Upper lobe of right lung (tissue), 1 donor: Measurements from ENCODE around the gene COL13A1. TPM values are rescaled to one million over a fixed set of nuclear protein-coding genes. Genes with fewer than 3 reads are reported as not detected.

Experiments
- ATAC-seq: fragments of 200-7000 bp; cut with Tn5 transposase; one replicate; pipeline ENCODE4 v1.9.1; 2020; ENCODE audit warnings: mild to moderate bottlenecking, moderate library complexity
- DNase-seq: peaks from one replicate; pipeline ENCODE4 v3.0.0-alpha.2; 2020
- H3K27ac ChIP-seq: fragments of 200-600 bp; one replicate; pipeline ENCODE4 v1.8.0; 2022
- H3K27me3 ChIP-seq: fragments of 200-600 bp; one replicate; pipeline ENCODE4 v1.8.0; 2022; ENCODE audit warnings: mild to moderate bottlenecking
- H3K36me3 ChIP-seq: fragments of 200-600 bp; one replicate; pipeline ENCODE4 v1.8.0; 2022
- H3K4me1 ChIP-seq: fragments of 200-600 bp; one replicate; pipeline ENCODE4 v1.8.0; 2022
- H3K4me3 ChIP-seq: fragments of 200-600 bp; one replicate; pipeline ENCODE4 v1.8.0; 2022; ENCODE audit warnings: mild to moderate bottlenecking
- H3K9me3 ChIP-seq: fragments of 200-600 bp; one replicate; pipeline ENCODE4 v1.8.0; 2022
- CTCF ChIP-seq: fragments of 200-600 bp; IDR thresholded peaks from one replicate; pipeline ENCODE4 v1.8.0; 2022; ENCODE audit warnings: antibody characterized with exemption
- intact Hi-C: fragments of 100-400 bp; cut with DNase I; formaldehyde crosslinking; loops from one replicate; pipeline ENCODE4 v1.11.0; 2022
- total RNA-seq: library from RNA; stranded (reverse); fragmentation: NEBNext Ultra II Directional; extraction: Animal tissue kit (Norgen Biotek cat#: 25700); gene quantifications from one replicate; pipeline ENCODE4 v1.2.1, GENCODE V29; 2021
- donor health status: DM: no; HTN: yes; CAD: no; lungs with severe emphysema.

The COL13A1 gene
- total RNA-seq, 1 donor from 2014 or later: 13.5 TPM

GRCh38 chr10:69962746-69963135, 161.0 kb downstream of the COL13A1 start:
- DNase-seq: no peak
- Histone ChIP-seq H3K27ac (no peak overlapping the region), H3K27me3 (no peaks in the 10 kb centered on the region), H3K9me3 (no peaks in the 10 kb centered on the region), H3K4me1 (peaks cover 4% of the 10 kb centered on the region), H3K36me3 (no peaks in the 10 kb centered on the region), H3K4me3 (no peak overlapping the region)
- ATAC-seq: no peak
- no peak for TF ChIP-seq CTCF
- intact Hi-C loops: no loop called here

GRCh38 chr10:69963178-69963834, 161.6 kb downstream of the COL13A1 start:
- Histone ChIP-seq H3K4me3 (no peak overlapping the region), H3K9me3 (no peaks in the 10 kb centered on the region), H3K4me1 (peaks cover 4% of the 10 kb centered on the region), H3K27ac (no peak overlapping the region), H3K27me3 (no peaks in the 10 kb centered on the region), H3K36me3 (no peaks in the 10 kb centered on the region)
- ATAC-seq (no peak), DNase-seq (no peak)
- intact Hi-C loops: no loop called here
- no peak for TF ChIP-seq CTCF

- Histone ChIP-seq H3K4me1 (peaks cover 4% of the 10 kb centered on the region), H3K36me3 (no peaks in the 10 kb centered on the region), H3K9me3 (no peaks in the 10 kb centered on the region), H3K4me3 (no peak overlapping the region), H3K27ac (no peak overlapping the region), H3K27me3 (no peaks in the 10 kb centered on the region)
- DNase-seq (no peak), ATAC-seq (no peak)
- TF ChIP-seq CTCF: no peak
- intact Hi-C loops: no loop called here
These were observed 162.4 kb downstream of the COL13A1 start for GRCh38 chr10:69963835-69964710.

GRCh38 chr10:69965086-69965485, 163.4 kb downstream of the COL13A1 start:
- H3K27ac ChIP-seq: no peak overlapping the region
- H3K4me1 ChIP-seq: peaks cover 4% of the 10 kb centered on the region
- H3K4me3 ChIP-seq: no peak overlapping the region
- H3K9me3 ChIP-seq: no peaks in the 10 kb centered on the region
- H3K36me3 ChIP-seq: no peaks in the 10 kb centered on the region
- ATAC-seq (no peak), DNase-seq (no peak)
- no peak for TF ChIP-seq CTCF
- no peaks in the 10 kb centered on the region for H3K27me3 ChIP-seq
- intact Hi-C loops: no loop called here

- H3K4me1 ChIP-seq: peaks cover 4% of the 10 kb centered on the region
- H3K36me3 ChIP-seq: no peaks in the 10 kb centered on the region
- TF ChIP-seq CTCF: no peak
- intact Hi-C loops: no loop called here
- H3K27me3 ChIP-seq: no peaks in the 10 kb centered on the region
- DNase-seq (no peak), ATAC-seq (no peak)
- no peak overlapping the region for H3K27ac ChIP-seq
- H3K9me3 ChIP-seq: no peaks in the 10 kb centered on the region
- H3K4me3 ChIP-seq: no peak overlapping the region
These were observed 164.4 kb downstream of the COL13A1 start for GRCh38 chr10:69965919-69966662.
